Stimulated activated CD4-positive, alpha-beta T cell treated with anti-CD3 and anti-CD28 coated beads, Interleukin-15, amount 100 ng/mL, for 24 hours (primary cell): Measurements from ENCODE around the gene ESRP2.
A peak's percentile ranks its signal among the peaks of the same experiment; 100 is the strongest.

Experiments used
- DNase-seq: peaks from one replicate; pipeline ENCODE4 v3.0.0-alpha.2; 2020

ESRP2 gene

DNA sequence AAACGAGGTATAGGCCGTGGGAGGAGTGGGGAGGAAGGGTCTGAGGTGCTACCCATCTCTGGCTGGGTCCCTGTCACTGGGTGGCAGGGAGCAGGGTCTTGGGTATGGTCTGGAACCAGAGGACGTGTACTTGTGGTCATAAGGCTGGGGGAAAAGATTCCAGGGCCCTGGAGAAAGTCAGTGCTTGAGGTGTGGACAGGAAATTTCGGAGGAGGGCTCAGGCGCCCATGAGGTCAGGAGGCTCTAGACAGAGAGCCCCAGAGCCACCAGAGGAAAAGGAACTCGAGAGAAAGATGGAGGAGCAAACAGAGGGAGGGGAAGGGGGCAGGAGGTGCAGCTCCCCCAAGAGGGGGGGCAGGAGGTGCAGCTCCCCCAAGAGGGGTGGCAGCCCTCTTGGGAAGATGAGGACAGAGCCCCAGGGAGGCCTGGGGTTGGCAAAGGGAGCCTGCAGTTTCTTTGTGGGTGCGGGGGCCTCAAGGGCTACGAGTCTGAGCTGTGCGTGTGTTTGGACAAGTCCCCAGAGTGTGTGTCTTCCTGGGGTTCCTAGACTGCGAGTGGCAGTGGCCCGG is 27.7 kb upstream of the ESRP2 start:
- no peak for DNase-seq

DNA sequence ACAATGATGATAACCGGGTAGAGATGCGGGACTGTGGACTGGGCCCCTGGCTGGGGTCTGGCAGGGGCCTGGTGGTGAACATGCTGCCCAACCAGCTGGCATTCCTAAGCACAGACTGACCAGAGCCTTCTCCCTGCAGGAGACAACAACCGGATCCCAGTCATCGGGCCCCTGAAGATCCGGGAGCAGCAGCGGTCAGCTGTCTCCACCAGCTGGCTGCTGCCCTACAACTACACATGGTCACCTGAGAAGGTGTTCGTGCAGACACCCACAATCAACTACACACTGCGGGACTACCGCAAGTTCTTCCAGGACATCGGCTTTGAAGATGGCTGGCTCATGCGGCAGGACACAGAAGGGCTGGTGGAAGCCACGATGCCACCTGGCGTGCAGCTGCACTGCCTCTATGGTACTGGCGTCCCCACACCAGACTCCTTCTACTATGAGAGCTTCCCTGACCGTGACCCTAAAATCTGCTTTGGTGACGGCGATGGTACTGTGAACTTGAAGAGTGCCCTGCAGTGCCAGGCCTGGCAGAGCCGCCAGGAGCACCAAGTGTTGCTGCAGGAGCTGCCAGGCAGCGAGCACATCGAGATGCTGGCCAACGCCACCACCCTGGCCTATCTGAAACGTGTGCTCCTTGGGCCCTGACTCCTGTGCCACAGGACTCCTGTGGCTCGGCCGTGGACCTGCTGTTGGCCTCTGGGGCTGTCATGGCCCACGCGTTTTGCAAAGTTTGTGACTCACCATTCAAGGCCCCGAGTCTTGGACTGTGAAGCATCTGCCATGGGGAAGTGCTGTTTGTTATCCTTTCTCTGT is 23.3 kb upstream of the ESRP2 start:
- DNase-seq, result no peak

DNA sequence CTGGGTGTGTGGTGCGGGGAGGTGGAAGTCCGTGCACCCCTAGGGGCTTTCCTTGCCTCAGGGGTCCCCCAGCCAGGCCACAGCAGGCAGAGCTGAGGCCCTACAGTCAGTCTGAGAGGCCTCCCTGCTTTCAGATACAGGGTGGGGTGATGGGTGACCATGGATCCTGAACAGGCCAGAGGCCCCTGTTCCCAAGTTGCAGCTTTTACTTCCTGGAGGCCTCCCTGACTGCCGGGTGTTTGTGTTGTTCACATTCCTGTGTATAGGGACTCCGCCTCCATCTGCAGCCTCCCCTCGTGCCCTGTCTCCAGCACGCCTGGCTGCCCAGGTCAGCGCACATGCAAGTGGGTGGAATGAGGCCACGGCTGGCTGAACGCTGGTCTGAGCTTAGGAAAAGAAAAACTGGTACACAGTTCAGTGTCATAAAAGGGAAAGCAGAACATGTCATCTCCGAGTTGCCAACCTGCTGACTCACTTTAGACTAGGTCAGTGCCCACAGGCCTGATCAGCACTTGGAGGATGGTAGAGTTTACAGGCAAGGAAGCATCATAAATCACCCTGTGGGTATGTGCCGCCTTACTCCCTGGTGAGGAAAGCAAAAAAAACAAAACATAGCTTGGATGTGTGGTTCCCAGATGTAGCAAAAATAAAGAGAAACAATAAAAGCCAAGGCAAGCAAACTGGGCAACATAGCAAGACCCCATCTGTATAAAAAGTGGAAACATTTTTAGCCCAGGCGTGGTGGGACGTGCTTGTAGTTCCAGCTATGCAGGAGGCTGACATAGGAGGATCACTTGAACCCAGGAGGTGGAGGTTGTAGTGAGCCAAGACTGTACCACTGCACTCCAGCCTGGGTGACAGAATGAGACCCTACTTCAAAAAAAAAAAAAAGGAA is 22.2 kb upstream of the ESRP2 start:
- DNase-seq, result no peak

DNA sequence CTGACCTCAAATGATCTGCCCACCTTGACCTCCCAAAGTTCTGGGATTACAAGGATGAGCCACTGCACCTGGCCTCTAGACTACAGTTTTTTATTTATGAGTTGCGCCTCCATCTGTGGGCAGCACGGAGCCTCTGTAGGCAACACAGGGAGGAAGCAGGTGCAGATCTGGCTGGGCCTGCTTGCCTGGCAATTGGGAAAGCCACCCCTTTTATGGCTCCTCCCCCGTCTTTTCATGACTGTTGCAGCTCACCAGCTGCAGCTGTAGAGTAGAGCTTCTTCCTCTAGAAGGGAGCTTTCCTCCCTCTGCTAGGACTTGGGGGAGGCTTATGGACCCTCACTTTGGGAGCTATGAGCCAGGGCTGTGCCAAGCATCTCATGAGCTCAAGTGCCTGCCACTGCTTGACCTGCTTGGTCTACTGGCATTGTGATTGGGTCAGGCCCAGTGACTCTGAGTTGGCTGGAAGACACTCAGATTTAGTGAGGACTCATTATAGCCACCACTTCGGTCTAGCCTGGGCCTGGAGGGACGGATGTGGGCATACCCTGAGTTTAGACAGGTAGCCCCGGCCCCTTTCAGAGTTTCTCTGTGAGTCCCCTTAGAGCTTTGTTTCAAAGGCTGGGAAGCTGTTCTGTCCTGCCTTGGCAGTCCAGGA is 21.5 kb upstream of the ESRP2 start:
- DNase-seq, result no peak

DNA sequence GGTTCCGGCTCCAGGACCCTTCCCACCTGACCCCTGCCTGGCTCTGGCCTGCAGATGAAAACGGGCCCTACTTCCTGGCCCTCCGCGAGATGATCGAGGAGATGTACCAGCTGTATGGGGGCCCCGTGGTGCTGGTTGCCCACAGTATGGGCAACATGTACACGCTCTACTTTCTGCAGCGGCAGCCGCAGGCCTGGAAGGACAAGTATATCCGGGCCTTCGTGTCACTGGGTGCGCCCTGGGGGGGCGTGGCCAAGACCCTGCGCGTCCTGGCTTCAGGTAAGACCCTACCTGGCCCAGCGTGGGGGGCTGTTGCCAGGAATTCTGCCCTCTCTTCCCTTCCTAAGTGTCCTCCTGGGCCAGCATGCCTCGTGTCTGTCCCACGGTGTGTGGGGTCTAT is 19.8 kb upstream of the ESRP2 start:
- no peak for DNase-seq

DNA sequence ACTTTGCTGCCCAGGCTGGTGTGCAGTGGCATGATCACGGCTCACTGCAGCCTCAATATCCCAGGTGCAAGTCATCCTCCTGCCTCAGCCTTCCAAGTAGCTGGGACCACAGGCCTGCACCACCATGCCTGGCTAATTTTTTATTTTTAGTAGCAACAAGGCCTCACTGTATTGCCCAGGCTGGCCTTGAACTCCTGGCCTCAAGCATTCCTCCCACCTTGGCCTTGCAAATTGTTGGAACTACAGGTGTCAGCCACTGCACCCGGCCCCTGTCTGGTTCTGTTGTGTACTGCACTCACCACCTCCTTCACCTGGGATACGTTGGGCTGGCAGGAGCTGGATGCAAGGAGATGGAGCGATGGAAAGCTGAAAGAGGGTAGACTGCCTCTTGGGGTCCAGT is 17.8 kb upstream of the ESRP2 start:
- DNase-seq, result no peak

DNA sequence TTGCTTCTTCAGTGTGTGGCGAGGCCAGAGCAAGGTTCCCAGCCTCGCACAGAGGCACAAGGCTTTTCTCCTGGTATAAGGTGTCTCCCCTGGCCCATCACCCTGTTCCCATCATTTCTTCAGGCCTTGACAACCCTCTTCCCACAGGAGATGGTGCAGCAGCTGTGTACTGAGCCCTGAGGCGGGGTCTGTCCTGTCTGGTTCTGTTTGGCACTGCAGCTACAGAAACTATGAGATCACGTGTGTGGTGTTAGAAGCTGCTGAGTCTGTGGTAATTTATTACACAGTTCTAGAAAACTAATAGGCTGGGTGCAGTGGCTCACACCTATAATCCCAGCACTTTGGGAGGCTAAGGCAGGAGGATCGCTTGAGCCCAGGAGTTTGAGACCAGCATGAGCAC is 16.5 kb upstream of the ESRP2 start:
- no peak for DNase-seq

DNA sequence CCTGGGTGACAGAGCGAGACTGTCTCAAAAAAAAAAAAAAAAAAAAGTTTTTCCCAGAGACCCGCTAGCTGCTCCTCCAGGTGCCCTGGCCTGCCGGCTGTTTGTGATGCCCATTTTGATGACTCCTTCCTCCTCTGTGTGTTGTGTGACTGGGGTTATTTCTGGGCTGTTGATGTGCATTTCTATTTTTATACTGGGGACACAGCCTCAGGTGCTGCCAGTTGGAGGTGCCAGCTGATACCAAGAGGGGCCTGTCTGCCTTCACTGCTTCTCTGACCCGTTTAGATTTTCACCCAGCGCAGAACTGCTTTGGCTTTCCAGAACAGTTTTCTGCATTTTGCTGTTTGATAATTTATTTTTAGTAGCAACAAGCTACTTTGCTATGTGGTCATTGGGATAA is 15.9 kb upstream of the ESRP2 start:
- DNase-seq, result no peak

DNA sequence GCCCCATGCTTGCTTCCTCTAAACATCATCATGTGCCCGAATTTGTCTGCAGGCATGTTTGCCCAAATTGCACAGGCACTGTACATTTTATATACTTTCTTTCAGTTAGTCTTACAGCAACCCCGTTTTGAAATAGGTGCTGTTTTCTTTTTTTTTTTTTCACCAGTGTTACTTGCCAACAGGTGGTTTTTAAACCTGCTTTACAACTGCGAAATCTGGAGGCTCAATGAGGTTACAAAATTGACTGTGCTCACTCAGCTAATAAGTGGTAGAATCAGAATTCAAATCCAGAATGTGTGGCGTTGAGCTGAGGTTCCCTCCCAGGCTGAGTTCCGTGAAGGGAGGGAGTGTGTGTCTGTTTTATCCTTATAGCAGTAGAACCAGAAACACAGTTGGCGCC is 15.0 kb upstream of the ESRP2 start:
- DNase-seq, result no peak

DNA sequence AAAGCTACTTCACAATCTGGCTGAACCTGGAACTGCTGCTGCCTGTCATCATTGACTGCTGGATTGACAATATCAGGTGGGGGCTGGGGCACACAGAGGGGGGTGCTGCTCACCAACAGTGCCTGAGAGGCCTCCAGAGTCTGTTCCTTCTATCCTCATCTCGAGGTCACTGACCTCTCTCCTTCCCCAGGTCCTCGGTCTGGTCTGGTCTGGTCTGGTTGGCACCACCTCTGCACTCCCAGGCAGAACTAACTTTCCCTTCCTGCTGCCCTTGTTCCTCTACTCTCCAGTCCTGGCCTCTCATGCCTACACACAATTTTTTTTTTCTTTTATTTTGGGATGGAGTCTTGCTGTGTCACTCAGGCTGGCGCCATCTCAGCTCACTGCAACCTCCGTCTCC is 13.4 kb upstream of the ESRP2 start:
- DNase-seq, result no peak

DNA sequence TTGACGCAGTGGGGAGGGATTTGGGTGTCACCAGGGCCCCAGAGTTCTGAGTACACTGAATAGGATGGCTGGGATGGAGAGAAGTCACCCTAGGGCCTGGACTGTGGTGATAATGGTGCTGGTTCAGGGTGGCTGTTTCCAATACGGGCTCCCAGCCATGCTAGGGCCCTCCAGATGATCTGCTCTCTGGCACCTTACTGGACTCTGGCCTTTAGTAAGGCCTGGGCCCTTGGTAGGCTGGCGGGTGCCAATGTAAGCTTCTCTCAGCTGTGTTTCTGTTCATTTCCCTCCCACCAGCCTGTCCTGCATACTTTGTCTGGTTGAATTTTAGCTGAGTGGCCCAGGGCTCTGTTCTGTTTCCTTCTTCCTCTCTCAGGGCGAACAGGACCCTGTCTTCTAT is 12.0 kb upstream of the ESRP2 start:
- DNase-seq, result no peak

DNA sequence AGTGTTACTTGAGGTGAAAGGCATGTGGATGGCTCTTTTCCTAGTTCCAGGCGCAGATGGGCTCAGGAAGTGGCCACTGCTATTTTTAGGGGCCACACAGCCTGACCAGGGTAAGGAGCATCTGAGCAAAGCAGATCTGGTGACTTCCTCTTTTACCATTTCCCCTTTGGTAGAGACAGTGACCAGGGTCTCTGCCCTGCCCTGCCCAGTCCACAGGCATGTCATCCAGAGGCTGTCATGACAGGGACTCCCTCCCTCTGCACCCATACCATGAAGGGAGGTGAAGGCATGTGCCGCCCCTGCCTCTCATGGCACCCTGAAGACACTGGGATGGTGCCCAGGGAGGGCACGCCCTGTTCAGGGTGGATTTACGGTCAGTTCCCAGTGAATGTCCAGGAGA is 11.5 kb upstream of the ESRP2 start:
- no peak for DNase-seq

DNA sequence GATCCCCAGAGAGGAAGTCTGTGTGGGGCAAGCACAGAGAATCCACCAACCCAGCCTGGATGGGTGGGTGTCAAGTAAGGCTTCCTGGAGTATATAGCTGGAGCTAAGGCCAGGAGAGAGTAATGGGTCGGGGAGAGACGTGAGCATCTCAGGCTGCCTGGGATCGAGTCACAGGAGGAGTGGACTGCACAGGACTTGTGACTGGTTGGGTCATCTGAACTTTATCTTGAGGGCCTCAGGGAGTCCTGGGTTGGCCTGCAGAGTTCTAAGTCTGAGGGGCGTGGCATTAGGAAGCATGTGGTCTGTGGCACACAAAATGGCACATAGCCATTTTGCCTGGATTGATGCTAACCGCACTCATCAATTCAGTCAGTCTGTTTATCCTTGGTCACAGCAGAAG is 10.7 kb upstream of the ESRP2 start:
- DNase-seq, result no peak

DNA sequence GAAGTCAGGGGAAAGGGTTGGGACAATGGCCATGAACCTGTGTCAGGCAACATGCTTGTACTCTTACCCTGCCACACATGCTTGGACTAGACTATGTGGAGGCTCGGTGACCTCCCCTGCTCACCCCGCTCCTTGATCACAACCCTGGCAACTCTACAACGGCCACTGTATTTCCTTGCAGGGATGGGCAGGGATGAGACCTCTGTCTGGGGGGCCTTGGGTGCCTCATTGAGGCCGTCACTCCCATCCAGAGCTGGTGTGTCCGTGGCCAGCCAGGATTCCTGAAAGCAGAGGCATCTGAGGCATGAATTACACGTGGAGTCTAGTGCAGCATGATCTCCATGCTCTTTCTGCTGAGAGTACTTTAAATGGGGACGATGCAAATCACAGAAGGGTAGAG is 10.2 kb upstream of the ESRP2 start:
- DNase-seq, result no peak

DNA sequence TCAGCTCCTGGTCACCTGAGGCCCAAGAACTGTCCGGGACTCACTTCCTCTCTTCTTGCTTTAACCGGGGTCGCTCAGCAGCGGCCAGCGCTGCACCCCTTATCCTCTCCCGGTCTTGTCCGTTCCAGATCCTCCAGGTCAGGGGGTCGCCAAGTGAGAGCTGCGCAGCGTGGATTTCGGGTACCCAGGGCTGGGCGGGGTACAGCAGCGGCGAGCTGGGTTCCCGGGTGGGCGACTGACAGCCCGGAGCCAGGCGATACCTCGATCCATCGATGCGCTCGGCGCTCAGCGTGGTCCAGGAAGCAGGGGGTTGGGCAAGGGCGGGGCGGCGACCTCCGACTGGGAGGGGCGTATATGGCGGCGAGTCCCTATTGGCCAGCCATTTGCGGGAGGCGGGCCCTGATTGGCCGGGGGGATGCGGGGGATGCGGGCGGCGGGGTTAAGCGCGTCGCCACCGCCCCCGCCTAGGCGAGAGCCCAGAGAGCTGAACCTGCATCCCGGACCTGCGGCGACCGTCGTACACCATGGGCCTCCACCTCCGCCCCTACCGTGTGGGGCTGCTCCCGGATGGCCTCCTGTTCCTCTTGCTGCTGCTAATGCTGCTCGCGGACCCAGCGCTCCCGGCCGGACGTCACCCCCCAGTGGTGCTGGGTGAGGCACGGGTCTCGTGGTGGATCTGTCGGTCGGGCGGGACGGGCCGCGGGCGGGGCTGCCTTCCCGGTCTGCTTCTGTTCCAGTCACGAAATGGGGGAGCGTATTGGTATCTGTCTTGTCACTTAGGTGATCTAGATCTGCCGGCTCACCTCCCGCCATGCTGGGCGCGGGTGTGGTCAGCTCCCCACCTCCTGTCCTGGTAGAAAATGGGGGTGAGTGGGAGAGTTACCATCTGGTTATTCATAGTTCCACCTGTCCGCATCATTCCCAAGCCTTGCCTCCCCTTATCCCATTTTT is 9.3 kb upstream of the ESRP2 start, which contains the start of gene PLA2G15:
PLA2G15 (plus strand) TSS at position 471 of the 951 bp plus-strand sequence; CDS start at position 525, 54 bp downstream.
- DNase-seq, result peak; percentile 97

DNA sequence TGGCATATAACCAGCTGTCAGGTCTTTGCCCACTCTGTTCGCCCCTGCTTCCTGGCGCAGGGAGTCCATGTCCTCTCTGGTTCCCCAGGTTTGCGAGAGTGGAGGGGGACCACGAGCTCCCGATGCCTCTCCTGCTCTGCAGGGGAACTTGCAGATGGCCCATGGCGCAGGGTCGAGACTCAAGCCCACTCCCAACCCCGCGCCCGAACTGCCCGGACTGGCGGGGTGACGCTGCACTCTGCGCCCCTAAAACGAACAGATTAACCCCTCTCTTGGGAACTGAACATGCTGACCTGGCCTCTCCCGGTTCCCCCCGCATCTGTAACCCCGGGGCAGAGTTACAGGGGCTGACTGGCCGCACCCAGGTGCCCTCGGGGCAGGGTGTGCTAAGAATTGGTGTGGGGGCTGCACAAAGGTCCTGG is 8.6 kb upstream of the ESRP2 start:
- no peak for DNase-seq

DNA sequence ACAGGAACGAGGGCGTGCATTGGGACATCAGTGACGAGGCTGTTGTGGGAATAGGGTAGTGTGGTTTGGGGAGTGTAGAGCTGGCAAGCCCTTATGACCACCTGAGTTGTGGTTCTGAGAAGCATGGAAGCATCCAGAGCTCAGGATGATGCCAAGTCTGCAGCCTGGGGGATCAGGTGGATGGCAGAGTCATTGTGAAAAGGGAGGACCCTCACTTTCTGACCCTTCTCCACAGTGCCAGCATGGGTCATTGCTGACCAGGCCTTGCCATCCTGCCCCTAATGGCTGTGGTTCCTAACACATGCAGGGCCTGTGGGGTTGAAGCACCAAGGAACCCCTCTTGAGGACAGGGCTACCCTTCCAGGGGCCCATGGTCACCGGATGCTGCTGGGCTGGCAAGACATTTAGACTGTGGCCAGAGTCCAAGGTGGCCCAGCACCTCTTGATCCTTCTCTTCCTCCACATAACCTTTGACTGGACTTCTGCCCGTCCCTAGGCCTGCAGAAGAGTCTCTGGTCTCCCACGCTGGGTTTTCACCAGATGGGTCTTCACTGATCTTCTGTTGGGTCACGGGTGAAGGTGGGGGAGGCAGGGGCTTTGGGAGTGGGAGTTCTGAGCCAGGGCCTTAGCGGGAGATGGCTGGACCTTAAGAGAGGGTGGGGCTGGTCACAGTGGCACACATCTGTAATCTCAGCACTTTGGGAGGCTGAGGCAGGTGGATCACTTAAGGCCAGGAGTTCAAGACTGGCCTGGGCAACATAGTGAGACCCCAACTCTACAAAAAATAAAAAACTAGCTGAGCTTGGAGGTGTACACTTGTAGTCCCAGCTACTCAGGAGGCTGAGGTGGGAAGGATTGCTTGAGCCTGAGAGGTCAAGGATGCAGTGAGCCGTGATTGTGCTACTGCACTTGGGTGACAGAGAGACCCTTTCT is 7.3 kb upstream of the ESRP2 start:
- DNase-seq, result no peak

DNA sequence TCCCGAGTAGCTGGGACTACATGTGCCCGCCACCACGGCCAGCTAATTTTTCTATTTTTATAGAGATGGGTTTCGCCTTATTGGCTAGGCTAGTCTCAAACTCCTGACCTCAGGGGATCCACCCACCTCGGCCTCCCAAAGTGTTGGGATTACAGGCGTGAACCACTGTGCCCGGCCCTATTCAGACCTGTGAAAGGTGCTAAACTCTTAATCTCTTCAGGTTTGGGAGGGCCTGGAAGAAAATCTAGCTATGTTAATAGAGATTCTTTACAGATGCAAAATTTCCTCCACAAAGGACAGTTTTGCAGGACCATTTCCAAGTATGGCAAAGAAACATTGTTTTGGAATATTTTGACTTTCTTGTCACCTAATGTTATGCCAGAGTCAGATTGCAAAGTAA is 6.2 kb upstream of the ESRP2 start:
- DNase-seq, result no peak

DNA sequence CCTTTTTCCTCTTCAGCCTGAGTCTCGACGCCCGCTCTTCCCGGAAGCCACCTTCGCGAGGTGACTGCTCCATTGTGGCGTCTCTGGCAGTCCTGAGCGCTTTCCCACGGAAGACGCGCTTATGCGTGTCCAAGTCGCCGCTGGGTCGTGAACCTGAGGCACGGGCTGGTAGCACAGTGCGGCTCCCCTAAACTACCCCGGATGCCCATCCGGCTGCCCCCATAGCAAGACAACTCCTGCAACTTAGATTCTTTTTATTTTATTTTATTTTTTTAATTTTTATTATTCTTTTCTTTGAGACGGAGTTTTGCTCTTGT is 2.1 kb upstream of the ESRP2 start:
- no peak for DNase-seq

DNA sequence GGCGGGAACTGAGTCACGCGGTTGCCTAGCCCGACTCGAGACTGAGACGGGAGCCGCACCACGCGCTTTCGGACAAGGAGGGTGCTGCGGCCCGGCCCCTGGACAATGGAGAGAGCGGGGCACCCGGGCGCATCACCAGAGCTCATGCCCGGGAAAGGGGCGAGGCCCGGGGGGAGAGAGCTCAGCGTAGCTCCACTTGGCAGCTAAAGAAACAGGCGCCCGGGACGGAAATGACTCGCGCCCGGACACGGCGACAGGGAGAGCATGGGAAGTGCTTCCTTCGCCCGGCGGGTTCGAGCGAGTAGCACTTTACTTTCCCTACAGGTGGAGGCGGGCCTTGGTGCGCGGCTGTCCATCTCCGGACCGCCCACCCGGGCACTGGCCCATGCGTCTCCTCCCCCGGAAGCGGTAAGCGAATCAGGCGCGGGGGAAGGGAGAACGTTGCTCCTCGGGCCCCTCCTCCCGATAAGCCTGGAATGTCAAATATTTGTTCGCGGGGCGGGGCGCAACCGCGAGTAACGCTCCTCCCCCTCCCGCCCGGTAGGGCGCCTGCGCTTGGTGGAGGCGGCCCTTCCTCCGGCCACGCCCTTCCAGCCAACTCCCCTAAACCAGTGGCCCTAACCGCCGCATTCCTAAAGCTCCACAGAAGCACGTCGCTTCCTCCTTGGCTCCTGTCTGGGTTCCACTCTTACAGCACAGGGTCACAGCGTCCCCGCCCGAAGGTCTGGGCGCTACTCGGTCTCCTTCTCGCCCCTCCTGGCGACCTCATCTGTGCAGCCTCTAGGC is 1.5 kb upstream of the ESRP2 start:
- DNase-seq, result peak; percentile 96
